ENCODE results near the gene E4F1. TPM values are rescaled to one million over a fixed set of nuclear protein-coding genes. Genes with fewer than 3 reads are reported as not detected.

Gene E4F1
- total RNA-seq, 4 donors from 2014 or later, result 30.6 to 60.6 (median 45.2) TPM

DNA sequence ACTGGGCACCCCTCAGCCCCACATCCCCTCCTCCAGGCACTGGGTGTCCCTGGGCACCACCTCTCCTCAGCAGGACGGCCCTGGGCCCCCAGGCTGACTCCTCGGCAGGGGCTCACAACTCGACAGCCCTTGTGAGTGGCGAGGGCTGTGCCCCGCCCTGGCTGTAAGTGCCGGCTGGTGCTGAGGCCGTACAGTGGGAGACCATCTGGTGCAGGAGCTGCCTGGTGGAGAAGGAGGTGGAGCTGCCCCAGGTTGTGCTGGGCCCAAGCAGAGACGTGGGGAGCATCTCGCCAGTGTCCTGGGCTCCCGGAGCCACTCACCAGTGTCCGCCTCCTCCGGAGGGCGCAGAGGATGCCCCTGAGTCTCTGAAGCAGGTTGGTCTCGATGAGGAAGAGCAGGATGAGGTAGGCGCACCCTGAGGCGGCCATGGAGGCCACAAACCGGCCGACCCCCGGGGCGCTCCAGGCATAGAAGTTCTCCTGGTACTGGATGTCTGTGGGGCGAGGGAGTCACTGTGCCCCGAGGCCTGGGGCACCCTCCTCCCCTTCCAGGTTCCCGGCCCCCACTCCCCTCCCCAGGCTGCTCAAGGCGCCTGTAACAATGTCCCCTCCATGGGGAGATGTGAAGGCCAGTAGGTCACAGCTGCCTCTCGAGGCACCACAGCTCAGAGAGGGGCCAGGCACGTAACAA lies 59.6 kb downstream of the E4F1 start:
- Histone ChIP-seq H3K4me1 (peaks cover 0 to 3% (median 0%) of the 10 kb centered on the region in 4 donors), H3K9me3 (no peaks in the 10 kb centered on the region), H3K27ac (no peak overlapping the region), H3K27me3 (no peaks in the 10 kb centered on the region), H3K36me3 (peaks cover 0 to 93% (median 0%) of the 10 kb centered on the region in 3 donors), H3K4me3 (no peak overlapping the region)
- 81 to 85% methylated on average over 24 of the region's 26 CpGs for WGBS, 2 donors
- TF ChIP-seq POLR2A (IDR thresholded peaks at IDR 0.05) (no peak), EP300 (IDR thresholded peaks at IDR 0.05) (no peak)
- TF ChIP-seq, protein P1, sequence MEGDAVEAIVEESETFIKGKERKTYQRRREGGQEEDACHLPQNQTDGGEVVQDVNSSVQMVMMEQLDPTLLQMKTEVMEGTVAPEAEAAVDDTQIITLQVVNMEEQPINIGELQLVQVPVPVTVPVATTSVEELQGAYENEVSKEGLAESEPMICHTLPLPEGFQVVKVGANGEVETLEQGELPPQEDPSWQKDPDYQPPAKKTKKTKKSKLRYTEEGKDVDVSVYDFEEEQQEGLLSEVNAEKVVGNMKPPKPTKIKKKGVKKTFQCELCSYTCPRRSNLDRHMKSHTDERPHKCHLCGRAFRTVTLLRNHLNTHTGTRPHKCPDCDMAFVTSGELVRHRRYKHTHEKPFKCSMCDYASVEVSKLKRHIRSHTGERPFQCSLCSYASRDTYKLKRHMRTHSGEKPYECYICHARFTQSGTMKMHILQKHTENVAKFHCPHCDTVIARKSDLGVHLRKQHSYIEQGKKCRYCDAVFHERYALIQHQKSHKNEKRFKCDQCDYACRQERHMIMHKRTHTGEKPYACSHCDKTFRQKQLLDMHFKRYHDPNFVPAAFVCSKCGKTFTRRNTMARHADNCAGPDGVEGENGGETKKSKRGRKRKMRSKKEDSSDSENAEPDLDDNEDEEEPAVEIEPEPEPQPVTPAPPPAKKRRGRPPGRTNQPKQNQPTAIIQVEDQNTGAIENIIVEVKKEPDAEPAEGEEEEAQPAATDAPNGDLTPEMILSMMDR (IDR thresholded peaks at IDR 0.05), result no peak
- DNase-seq (ENCODE audit: low spot score in 2 of 2), result no peak

GRCh38 chr16:2284001-2284770 lies 60.8 kb downstream of the E4F1 start:
- Histone ChIP-seq H3K4me3 (no peak overlapping the region), H3K36me3 (peaks cover 0 to 93% (median 0%) of the 10 kb centered on the region in 3 donors), H3K9me3 (no peaks in the 10 kb centered on the region), H3K27me3 (no peaks in the 10 kb centered on the region), H3K4me1 (peaks cover 0 to 3% (median 0%) of the 10 kb centered on the region in 4 donors), H3K27ac (no peak overlapping the region)
- no peak for DNase-seq (ENCODE audit: low spot score in 2 of 2)
- 84 to 86% methylated on average over 18 to 37 of the region's 37 CpGs for WGBS, 2 donors
- no peak for TF ChIP-seq EP300 (IDR thresholded peaks at IDR 0.05)
- TF ChIP-seq POLR2A (IDR thresholded peaks at IDR 0.05), result no peak
- TF ChIP-seq, protein P1 (IDR thresholded peaks at IDR 0.05), result no peak

DNA sequence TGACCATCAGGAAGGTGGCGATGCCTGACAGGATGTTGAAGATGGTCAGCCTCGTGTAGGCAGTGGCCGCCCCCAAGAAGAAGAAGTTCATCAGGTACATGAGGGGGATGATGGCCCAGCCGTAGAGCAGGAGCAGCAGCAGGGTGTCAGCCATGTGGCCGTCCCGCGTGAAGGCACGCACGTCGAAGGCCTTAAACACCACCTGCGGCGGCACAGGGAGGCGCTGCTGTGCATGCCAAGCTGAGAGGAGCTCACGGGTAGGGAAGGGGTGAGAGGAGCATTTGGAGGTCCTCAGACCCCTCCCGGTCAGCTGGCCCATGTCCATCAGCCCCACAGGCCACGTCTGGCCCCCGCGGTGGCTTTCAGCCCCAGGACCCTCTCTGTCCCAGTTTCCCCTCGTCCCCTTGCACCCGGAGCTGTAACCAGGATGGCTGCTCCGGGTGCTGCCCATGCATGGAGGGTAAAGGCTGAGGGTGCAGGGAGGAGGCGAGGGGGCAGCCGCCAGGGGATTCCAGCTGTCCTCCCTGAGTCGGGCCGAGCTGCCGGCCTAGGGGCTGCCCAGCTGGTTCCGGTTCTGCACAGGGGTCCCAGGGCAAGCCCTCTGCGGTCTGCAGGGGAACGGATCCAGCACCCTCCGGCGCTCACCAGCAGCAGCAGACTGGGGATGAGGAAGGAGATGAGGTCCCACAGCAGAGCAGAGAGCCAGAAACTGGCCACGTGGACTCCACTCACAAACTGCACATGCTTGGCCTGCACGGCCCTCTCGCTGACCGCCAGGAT lies 61.6 kb downstream of the E4F1 start:
- Histone ChIP-seq H3K36me3 (peaks cover 0 to 93% (median 0%) of the 10 kb centered on the region in 3 donors), H3K4me1 (peaks cover 0 to 3% (median 0%) of the 10 kb centered on the region in 4 donors), H3K27me3 (no peaks in the 10 kb centered on the region), H3K4me3 (no peak overlapping the region), H3K9me3 (no peaks in the 10 kb centered on the region), H3K27ac (no peak overlapping the region)
- TF ChIP-seq POLR2A (IDR thresholded peaks at IDR 0.05), result no peak
- TF ChIP-seq, protein P1 (IDR thresholded peaks at IDR 0.05), result no peak
- no peak for TF ChIP-seq EP300 (IDR thresholded peaks at IDR 0.05)
- WGBS, 2 donors, result 79 to 85% methylated on average over 29 to 34 of the region's 35 CpGs
- no peak for DNase-seq (ENCODE audit: low spot score in 2 of 2)

Small RNAs within 50 kb of the gene (small RNA-seq; reads per million reads assigned to genes)
- not detected for gene MIR3677
- not detected for gene MIR4717

Other genes starting within 250 kb of the E4F1 start
- 1 to 10 TPM in 1 of 4 donors, not detected in 3; 3.9 TPM for gene NOXO1, start 242.1 kb upstream of the E4F1 start, total RNA-seq
- 10 to 100 TPM; 13.4 to 20.2 (median 18.1) TPM for gene GFER, start 239.4 kb upstream of the E4F1 start, total RNA-seq
- 1 to 10 TPM in 1 of 4 donors, not detected in 3; 3.9 TPM for gene SYNGR3, start 233.6 kb upstream of the E4F1 start, total RNA-seq
- gene ZNF598, start 213.8 kb upstream of the E4F1 start, total RNA-seq, result 10 to 100 TPM; 37.0 to 83.1 (median 49.2) TPM
- 1 to 10 TPM in 2 of 4 donors, not detected in 2; 3.0 to 3.1 TPM for gene NPW, start 203.8 kb upstream of the E4F1 start, total RNA-seq
- gene NHERF2, start 196.7 kb upstream of the E4F1 start, total RNA-seq, result 10 to 100 TPM; 54.7 to 83.1 (median 64.9) TPM
- 10 to 100 TPM; 22.8 to 56.7 (median 28.1) TPM for gene NTHL1, start 175.8 kb upstream of the E4F1 start, total RNA-seq
- gene TSC2, start 175.6 kb upstream of the E4F1 start, total RNA-seq, result 100 to 1,000 TPM in 2 of 4 donors, 10 to 100 TPM in 2; 75.4 to 507 (median 111) TPM
- gene PKD1, start 87.7 kb upstream of the E4F1 start, total RNA-seq, result 100 to 1,000 TPM; 207 to 542 (median 381) TPM
- not detected for gene RAB26, start 75.0 kb upstream of the E4F1 start, total RNA-seq
- 10 to 100 TPM; 29.1 to 53.7 (median 38.4) TPM for gene TRAF7, start 67.8 kb upstream of the E4F1 start, total RNA-seq
- gene CASKIN1, start 27.0 kb upstream of the E4F1 start, total RNA-seq, result under 1 TPM in 3 of 4 donors, not detected in 1; 0.20 to 0.63 (median 0.30) TPM
- 10 to 100 TPM; 28.8 to 73.8 (median 43.8) TPM for gene MLST8, start 18.1 kb upstream of the E4F1 start, total RNA-seq
- gene BRICD5, start 12.7 kb upstream of the E4F1 start, total RNA-seq, result 100 to 1,000 TPM in 1 of 4 donors, 10 to 100 TPM in 3; 19.8 to 203 (median 24.4) TPM
- gene PGP, start 8.8 kb upstream of the E4F1 start, total RNA-seq, result 10 to 100 TPM; 13.1 to 27.0 (median 23.2) TPM
- 1 to 10 TPM in 1 of 4 donors, under 1 TPM in 3; 0.39 to 5.4 (median 0.64) TPM for gene DNASE1L2, start 12.9 kb downstream of the E4F1 start, total RNA-seq
- 10 to 100 TPM; 74.3 to 94.7 (median 81.5) TPM for gene ECI1, start 28.0 kb downstream of the E4F1 start, total RNA-seq
- gene RNPS1, start 44.5 kb downstream of the E4F1 start, total RNA-seq, result 100 to 1,000 TPM; 101 to 127 (median 114) TPM
- gene ABCA3, start 117.1 kb downstream of the E4F1 start, total RNA-seq, result 10 to 100 TPM; 14.9 to 22.2 (median 15.8) TPM
- gene CCNF, start 205.9 kb downstream of the E4F1 start, total RNA-seq, result 1 to 10 TPM; 1.6 to 3.0 (median 2.0) TPM
- gene TEDC2, start 236.5 kb downstream of the E4F1 start, total RNA-seq, result 1 to 10 TPM in 3 of 4 donors, not detected in 1; 1.3 to 2.5 (median 1.8) TPM
- under 1 TPM in 1 of 4 donors, not detected in 3; 0.39 TPM for gene NTN3, start 247.7 kb downstream of the E4F1 start, total RNA-seq

Data from tibial nerve (tissue), 4 donors.